Heart left ventricle (tissue), 16 donors: ENCODE data around the gene PXYLP1. TPM values are rescaled to one million over a fixed set of nuclear protein-coding genes. Genes with fewer than 3 reads are reported as not detected.

Experiments used
- ATAC-seq, 4 donors: fragments of 200-7000 bp; cut with Tn5 transposase; one replicate each; pipeline ENCODE4 v1.9.1; 2020 to 2022; ENCODE audit warnings: moderate library complexity in 4 of 4, mild to moderate bottlenecking in 3 of 4, moderate number of reproducible peaks in 1 of 4
- DNase-seq, 5 donors: peaks; one replicate each; pipeline ENCODE4 v3.0.0-alpha.2; 2020
- H3K27ac ChIP-seq, 12 donors: fragments of 200-600 bp; sonication (generic) in 4 of 12; one replicate each; pipeline versions ENCODE4 v1.5.0 to v1.8.0; 2016 to 2022; ENCODE audit warnings: mild to moderate bottlenecking in 2 of 12
- H3K27me3 ChIP-seq, 9 donors: fragments of 200-600 bp; sonication (generic) in 2 of 9; one replicate each; pipeline versions ENCODE4 v1.5.1 to v1.8.0; 2016 to 2022; ENCODE audit warnings: mild to moderate bottlenecking in 3 of 9
- H3K36me3 ChIP-seq, 9 donors: fragments of 200-600 bp; sonication (generic) in 2 of 9; one replicate each; pipeline versions ENCODE4 v1.5.0 to v1.8.0; 2018 to 2022; ENCODE audit warnings: mild to moderate bottlenecking in 2 of 9
- H3K4me1 ChIP-seq, 12 donors: fragments of 200-600 bp; sonication (generic) in 4 of 12; one replicate each; pipeline versions ENCODE4 v1.5.0 to v1.8.0; 2016 to 2022; ENCODE audit warnings: mild to moderate bottlenecking in 3 of 12
- H3K4me3 ChIP-seq, 12 donors: fragments of 200-600 bp; sonication (generic) in 4 of 12; one replicate each; pipeline versions ENCODE4 v1.5.0 to v1.8.0; 2017 to 2022; ENCODE audit warnings: mild to moderate bottlenecking in 9 of 12, moderate library complexity in 4 of 12
- H3K9me3 ChIP-seq, 12 donors: fragments of 200-600 bp; sonication (generic) in 4 of 12; one replicate each; pipeline versions ENCODE4 v1.5.0 to v1.8.0; 2016 to 2022; ENCODE audit warnings: mild to moderate bottlenecking in 1 of 12
- POLR2A ChIP-seq, 2 donors: fragments of 450-650 bp; IDR thresholded peaks; one replicate each; pipeline ENCODE4 v1.6.1; 2017; ENCODE audit warnings: antibody characterized with exemption in 2 of 2, mild to moderate bottlenecking in 2 of 2, moderate library complexity in 2 of 2
- WGBS, 4 donors: extraction: QIAGEN DNeasy Blood & Tissue Kit in 2 of 4; methylation state at CpG; one replicate each; pipeline versions ENCODE4 v1.1.5 to v1.1.7; 2013 to 2018; 5-methylcytosine and 5-hydroxymethylcytosine counted together
- intact Hi-C, 10 donors: fragments of 100-400 bp; cut with DNase I; formaldehyde crosslinking; loops; one replicate each; pipeline versions ENCODE4 v1.11.1 to v1.14.2; 2022
- polyA plus RNA-seq, 2 donors: library from polyadenylated mRNA; stranded (reverse); fragments of 200-250 nt; gene quantifications; one replicate each; pipeline ENCODE4 v1.2.3, GENCODE V29; 2013
- total RNA-seq, 9 donors: library from RNA; depleted of rRNA in 2 of 9; stranded (reverse); fragments of >200 nt in 2 of 9; fragmentation: NEBNext Ultra II Directional in 3 of 9; extraction: Animal tissue kit (Norgen Biotek cat#: 25700) in 3 of 9; gene quantifications; one replicate each; pipeline versions ENCODE4 v1.1.0 to v1.2.4, GENCODE V29; 2016 to 2023
- TF ChIP-seq, protein P1 (sequence below), 12 donors: fragments of 200-600 bp; sonication (generic) in 4 of 12; IDR thresholded peaks; one replicate each; pipeline versions ENCODE4 v1.5.0 to v1.8.0; 2018 to 2022; ENCODE audit warnings: antibody characterized with exemption in 12 of 12, mild to moderate bottlenecking in 5 of 12
- donor health status: ischemic (EF 13 %, LVEDD 7.1; RV severe dilation, severe dysfunction).
- donor health status: healthy with polysubstance abuse.
- donor health status: DM: no; HTN: yes; CAD: no.
- donor health status: DM: no; HTN: no; CAD: no.
- donor health status: ischemic (EF 25% LVEDD 6.9; RV normal size, moderate dysfunction).
- donor health status: ischemic (EF 25% LVEDD 5.7; RV mildly dilated, moderate dysfunction).
- donor health status: healthy.
- donor health status: DM: yes; HTN: yes; CAD: no.
- donor health status: ischemic (EF 35%, LVEDD 5.7; RV mildly dilated, moderate dysfunction).
- donor health status: nonischemic (EF 11% LVEDD 7.7; RV severe dilation, severe dysfunction).
- donor health status: DM: yes; HTN: yes; CAD: no.
- donor health status: PGD.
- donor health status: ischemic (EF 29% LVEDD 5.4; RV normal size, mild dysfunction).
- donor health status: nonischemic (EF 23%, LVEDD 6.1; RV moderate dilation, normal function).

PXYLP1 gene
- total and polyA plus RNA-seq, 11 donors, result 7.3 to 30.6 (median 21.2) TPM

DNA sequence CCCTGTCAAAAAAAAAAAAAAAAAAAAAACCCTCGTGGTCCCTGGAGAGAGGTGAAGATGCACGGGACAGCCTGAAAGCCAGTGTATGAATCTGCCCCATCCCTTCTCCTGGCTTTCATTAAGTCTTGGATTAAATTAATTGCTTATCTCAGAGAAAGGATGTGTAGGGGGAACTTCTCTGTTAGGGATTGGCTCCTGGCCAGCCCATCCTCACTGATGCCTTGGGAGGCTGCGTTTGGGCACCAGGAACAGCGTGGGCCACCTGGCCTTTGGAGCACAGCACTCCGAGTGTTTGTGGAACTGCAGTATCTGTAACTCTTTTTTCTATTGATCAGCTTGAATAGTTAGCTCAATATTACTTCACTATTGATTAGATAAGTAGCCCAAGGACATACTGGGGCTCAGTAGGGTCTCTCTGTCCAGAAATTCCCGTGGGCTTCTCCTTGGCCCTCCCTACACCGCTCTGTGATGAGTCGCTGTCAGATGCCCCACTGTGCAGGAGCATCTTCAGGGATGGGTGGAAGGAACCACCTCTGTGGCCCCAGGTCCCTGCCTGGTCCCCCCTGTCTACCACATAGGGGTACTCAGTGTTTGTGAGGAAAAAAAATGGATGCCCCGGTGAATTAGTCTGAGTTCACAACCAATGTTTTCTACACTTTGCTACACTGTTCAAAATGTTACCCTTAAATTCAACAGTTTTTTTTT, 2.0 kb downstream of the PXYLP1 start:
- 79 to 83% (median 82%) methylated on average over 9 of the region's 9 CpGs for WGBS, 4 donors
- H3K4me3 ChIP-seq, result no peak overlapping the region
- intact Hi-C loops, result loop anchor here in 7 of 10 donors (2.0 to 10.0 kb wide), 4 partner anchors 39 to 221 kb away; no protein-coding TSS in a partner anchor
- no peak overlapping the region for H3K27ac ChIP-seq
- H3K27me3 ChIP-seq, result no peaks in the 10 kb centered on the region
- DNase-seq (no peak), ATAC-seq (no peak)
- H3K9me3 ChIP-seq, result no peaks in the 10 kb centered on the region
- H3K4me1 ChIP-seq, result peaks cover 0 to 56% (median 31%) of the 10 kb centered on the region in 12 donors
- peaks cover 0 to 5% (median 0%) of the 10 kb centered on the region in 9 donors for H3K36me3 ChIP-seq
- TF ChIP-seq, protein P1, sequence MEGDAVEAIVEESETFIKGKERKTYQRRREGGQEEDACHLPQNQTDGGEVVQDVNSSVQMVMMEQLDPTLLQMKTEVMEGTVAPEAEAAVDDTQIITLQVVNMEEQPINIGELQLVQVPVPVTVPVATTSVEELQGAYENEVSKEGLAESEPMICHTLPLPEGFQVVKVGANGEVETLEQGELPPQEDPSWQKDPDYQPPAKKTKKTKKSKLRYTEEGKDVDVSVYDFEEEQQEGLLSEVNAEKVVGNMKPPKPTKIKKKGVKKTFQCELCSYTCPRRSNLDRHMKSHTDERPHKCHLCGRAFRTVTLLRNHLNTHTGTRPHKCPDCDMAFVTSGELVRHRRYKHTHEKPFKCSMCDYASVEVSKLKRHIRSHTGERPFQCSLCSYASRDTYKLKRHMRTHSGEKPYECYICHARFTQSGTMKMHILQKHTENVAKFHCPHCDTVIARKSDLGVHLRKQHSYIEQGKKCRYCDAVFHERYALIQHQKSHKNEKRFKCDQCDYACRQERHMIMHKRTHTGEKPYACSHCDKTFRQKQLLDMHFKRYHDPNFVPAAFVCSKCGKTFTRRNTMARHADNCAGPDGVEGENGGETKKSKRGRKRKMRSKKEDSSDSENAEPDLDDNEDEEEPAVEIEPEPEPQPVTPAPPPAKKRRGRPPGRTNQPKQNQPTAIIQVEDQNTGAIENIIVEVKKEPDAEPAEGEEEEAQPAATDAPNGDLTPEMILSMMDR (IDR thresholded peaks at IDR 0.05), result no peak
- no peak for TF ChIP-seq POLR2A (IDR thresholded peaks at IDR 0.05)

DNA sequence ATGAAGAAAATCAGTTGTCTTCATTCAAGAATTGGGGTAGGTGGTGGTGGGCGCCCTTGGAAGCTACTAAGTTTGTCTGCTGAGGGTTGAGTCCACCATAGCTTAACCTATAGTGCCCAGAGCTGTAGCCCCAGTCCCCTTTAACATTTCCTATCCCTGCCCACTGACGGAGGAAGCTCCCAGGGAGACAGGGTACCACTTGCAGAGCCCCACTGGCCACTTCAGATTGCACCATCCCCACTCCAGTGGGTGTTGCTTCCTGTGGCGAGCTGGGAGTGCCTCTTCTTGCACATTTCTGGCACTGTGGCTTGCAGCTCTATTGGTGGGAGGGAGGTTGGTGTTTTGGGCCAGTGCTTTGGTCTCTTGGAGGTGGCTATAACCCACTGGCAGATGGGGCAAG, 2.7 kb downstream of the PXYLP1 start:
- peak in 1 of 5 donors; percentile 55 for DNase-seq
- peak overlapping the region in 2 of 12 donors; percentile 15 to 24 for H3K27ac ChIP-seq
- H3K4me1 ChIP-seq, result peaks cover 0 to 63% (median 37%) of the 10 kb centered on the region in 12 donors
- 65 to 86% (median 71%) methylated on average over 2 to 3 of the region's 3 CpGs for WGBS, 4 donors
- no peaks in the 10 kb centered on the region for H3K9me3 ChIP-seq
- no peak for TF ChIP-seq POLR2A (IDR thresholded peaks at IDR 0.05)
- TF ChIP-seq, protein P1 (IDR thresholded peaks at IDR 0.05), result no peak
- no peak overlapping the region for H3K4me3 ChIP-seq
- no peak for ATAC-seq
- H3K27me3 ChIP-seq, result no peaks in the 10 kb centered on the region
- H3K36me3 ChIP-seq, result peaks cover 0 to 5% (median 0%) of the 10 kb centered on the region in 9 donors
- intact Hi-C loops, result loop anchor here in 7 of 10 donors (5.0 to 10.0 kb wide), 3 partner anchors 38 to 221 kb away; no protein-coding TSS in a partner anchor

DNA sequence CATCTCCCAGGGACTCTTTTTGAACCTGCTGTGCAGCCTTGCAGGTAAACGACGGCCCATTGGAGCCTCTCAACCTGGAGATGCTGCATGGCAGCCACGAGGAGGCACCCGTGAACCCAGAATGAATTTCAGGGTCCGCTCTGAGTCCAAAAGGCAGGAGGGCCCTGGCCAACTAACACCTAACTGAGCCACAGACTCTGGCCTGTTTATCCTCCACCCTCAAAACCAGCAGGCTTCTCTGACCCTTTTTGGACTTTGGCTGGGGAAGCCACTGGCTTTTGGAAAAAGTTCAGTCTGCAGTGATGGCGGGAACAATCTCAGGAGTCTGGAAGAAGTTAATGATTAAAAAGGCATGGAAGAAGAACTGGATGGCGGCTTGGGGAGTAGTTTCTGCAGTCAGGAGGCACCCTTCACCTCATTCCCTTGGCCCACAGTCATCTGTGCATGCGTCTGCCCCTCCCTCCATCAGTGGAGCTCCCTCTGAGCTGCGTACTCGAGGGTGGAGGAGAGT, 4.1 kb downstream of the PXYLP1 start:
- Histone ChIP-seq H3K4me3 (no peak overlapping the region), H3K36me3 (peaks cover 0 to 5% (median 0%) of the 10 kb centered on the region in 9 donors), H3K27ac (peak overlapping the region in 4 of 12 donors; percentile 4 to 92 (median 58)), H3K27me3 (no peaks in the 10 kb centered on the region), H3K4me1 (peaks cover 0 to 73% (median 43%) of the 10 kb centered on the region in 12 donors), H3K9me3 (no peaks in the 10 kb centered on the region)
- intact Hi-C loops, result loop anchor here in 5 of 10 donors (5.0 to 10.0 kb wide), 2 partner anchors 47 to 219 kb away; no protein-coding TSS in a partner anchor
- ATAC-seq, result no peak
- TF ChIP-seq POLR2A (IDR thresholded peaks at IDR 0.05), result no peak
- TF ChIP-seq, protein P1 (IDR thresholded peaks at IDR 0.05), result peak in 6 of 12 donors; percentile 7 to 24 (median 16)
- no peak for DNase-seq
- WGBS, 4 donors, result 68 to 82% (median 79%) methylated on average over 9 to 10 of the region's 10 CpGs

DNA sequence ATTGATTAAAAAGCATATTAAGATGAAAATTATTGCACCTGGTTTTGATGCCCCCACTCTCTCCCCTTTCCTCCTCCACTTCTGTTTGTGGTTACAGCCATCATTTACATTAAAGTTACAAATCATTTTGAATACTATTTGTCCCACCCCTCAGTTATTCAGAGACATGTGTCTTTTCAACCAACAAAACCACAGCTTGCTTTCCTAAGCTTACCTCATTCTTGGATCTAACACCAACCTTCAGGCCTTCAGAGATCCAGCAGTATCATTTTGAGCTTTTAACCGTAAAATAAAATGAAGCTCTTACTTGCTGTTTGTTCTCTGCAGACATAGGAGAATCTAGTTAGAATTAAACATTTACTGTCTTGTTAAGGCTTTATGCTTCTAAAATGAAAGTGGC, 4.7 kb downstream of the PXYLP1 start:
- no peaks in the 10 kb centered on the region for H3K27me3 ChIP-seq
- peaks cover 0 to 73% (median 46%) of the 10 kb centered on the region in 12 donors for H3K4me1 ChIP-seq
- H3K9me3 ChIP-seq, result no peaks in the 10 kb centered on the region
- no peak overlapping the region for H3K4me3 ChIP-seq
- ATAC-seq (no peak), DNase-seq (no peak)
- intact Hi-C loops, result loop anchor here in 5 of 10 donors (5.0 to 10.0 kb wide), 2 partner anchors 46 to 218 kb away; no protein-coding TSS in a partner anchor
- H3K27ac ChIP-seq, result peak overlapping the region in 6 of 12 donors; percentile 30 to 92 (median 84)
- WGBS, 4 donors, result 75 to 91% (median 79%) methylated on average over 1 of the region's 1 CpG
- peaks cover 0 to 5% (median 0%) of the 10 kb centered on the region in 9 donors for H3K36me3 ChIP-seq
- no peak for TF ChIP-seq POLR2A (IDR thresholded peaks at IDR 0.05)
- TF ChIP-seq, protein P1 (IDR thresholded peaks at IDR 0.05), result no peak
